WI38 (cell line): ENCODE results near the gene TSR3.

Experiments
- H3K4me3 ChIP-seq: 2 replicates; pipeline ENCODE4 v1.5.1; 2011; ENCODE audit warnings: low read depth, mild to moderate bottlenecking, control low read depth, low read length
- CTCF ChIP-seq: IDR thresholded peaks from 2 replicates; pipeline ENCODE4 v1.5.1; 2012; ENCODE audit warnings: low read depth, mild to moderate bottlenecking, control low read depth, low read length

TSR3 gene

GRCh38 chr16:1325673-1326371 is 25.9 kb downstream of the TSR3 start:
- H3K4me3 ChIP-seq: no peak overlapping the region
- no peak for TF ChIP-seq CTCF

- no peak overlapping the region for H3K4me3 ChIP-seq
- TF ChIP-seq CTCF: no peak
Measured at GRCh38 chr16:1325261-1325660, 26.4 kb downstream of the TSR3 start.

GRCh38 chr16:1324286-1324826 is 27.3 kb downstream of the TSR3 start:
- H3K4me3 ChIP-seq: no peak overlapping the region
- no peak for TF ChIP-seq CTCF

- TF ChIP-seq CTCF: no peak
- H3K4me3 ChIP-seq: no peak overlapping the region
Measured at GRCh38 chr16:1323296-1324239, 28.1 kb downstream of the TSR3 start.

GRCh38 chr16:1322407-1322806 is 29.3 kb downstream of the TSR3 start:
- TF ChIP-seq CTCF: no peak

GRCh38 chr16:1320658-1321240 is 30.9 kb downstream of the TSR3 start:
- no peak overlapping the region for H3K4me3 ChIP-seq
- TF ChIP-seq CTCF: no peak

More at GRCh38 chr16:1322407-1322806, 29.3 kb downstream of the TSR3 start:
- no peak overlapping the region for H3K4me3 ChIP-seq
